SK-N-SH treated with all-trans-retinoic acid at 6 μM for 48 hours (cell line): ENCODE data around the gene CD302.

Experiments used
- ATAC-seq: fragments of 200-7000 bp; cut with Tn5 transposase; 3 replicates; pipeline ENCODE4 v1.9.1; 2020; ENCODE audit warnings: mild to moderate bottlenecking, moderate library complexity
- ARNTL ChIP-seq: fragments of 450-650 bp; formaldehyde crosslinking; IDR thresholded peaks from 2 replicates; pipeline ENCODE4 v1.5.0; 2020; ENCODE audit warnings: low read depth, mild to moderate bottlenecking, moderate library complexity, borderline replicate concordance
- BACH2 ChIP-seq: fragments of 250-450 bp; sonication (Bioruptor Pico); IDR thresholded peaks from 2 replicates; pipeline ENCODE4 v1.9.0; 2021; ENCODE audit warnings: mild to moderate bottlenecking, borderline replicate concordance
- CREB5 ChIP-seq: fragments of 250-450 bp; sonication (Bioruptor Pico); IDR thresholded peaks from 2 replicates; pipeline ENCODE4 v1.5.1; 2020; ENCODE audit warnings: low read depth, mild to moderate bottlenecking, moderate library complexity
- CSDC2 ChIP-seq: fragments of 250-450 bp; sonication (Bioruptor Pico); IDR thresholded peaks from 2 replicates; pipeline ENCODE4 v1.5.0; 2020; ENCODE audit warnings: mild to moderate bottlenecking, moderate library complexity
- ESRRG ChIP-seq: fragments of 250-450 bp; sonication (Bioruptor Pico); IDR thresholded peaks from 2 replicates; pipeline ENCODE4 v1.6.1; 2021; ENCODE audit warnings: mild to moderate bottlenecking
- GLIS3 ChIP-seq: fragments of 250-450 bp; sonication (Bioruptor Pico); IDR thresholded peaks from 2 replicates; pipeline ENCODE4 v1.5.0; 2020; ENCODE audit warnings: mild to moderate bottlenecking, moderate library complexity
- ISL1 ChIP-seq: fragments of 250-450 bp; sonication (Bioruptor Pico); IDR thresholded peaks from 2 replicates; pipeline ENCODE4 v2.1.2; 2022; ENCODE audit warnings: mild to moderate bottlenecking, moderate library complexity
- OSR1 ChIP-seq: fragments of 250-450 bp; sonication (Bioruptor Pico); IDR thresholded peaks from 2 replicates; pipeline ENCODE4 v1.8.0; 2022; ENCODE audit warnings: moderate library complexity, mild to moderate bottlenecking, inconsistent platforms
- RARB ChIP-seq: fragments of 250-450 bp; sonication (Bioruptor Pico); IDR thresholded peaks from 2 replicates; pipeline ENCODE4 v1.8.0; 2021; ENCODE audit warnings: mild to moderate bottlenecking, moderate library complexity
- TCF4 ChIP-seq: fragments of 250-450 bp; sonication (Bioruptor Pico); IDR thresholded peaks from 2 replicates; pipeline ENCODE4 v1.8.0; 2021; ENCODE audit warnings: mild to moderate bottlenecking, moderate library complexity, borderline replicate concordance
- TOX ChIP-seq: fragments of 250-450 bp; sonication (Bioruptor Pico); IDR thresholded peaks from 2 replicates; pipeline ENCODE4 v1.8.0; 2021; ENCODE audit warnings: mild to moderate bottlenecking, moderate library complexity, borderline replicate concordance
- ZC3H10 ChIP-seq: fragments of 250-450 bp; sonication (Bioruptor Pico); IDR thresholded peaks from 2 replicates; pipeline ENCODE4 v1.5.1; 2021; ENCODE audit warnings: mild to moderate bottlenecking, moderate library complexity
- ZFP3 ChIP-seq: fragments of 250-450 bp; sonication (Bioruptor Pico); IDR thresholded peaks from 2 replicates; pipeline ENCODE4 v1.5.0; 2020; ENCODE audit warnings: mild to moderate bottlenecking, moderate library complexity
- ZFP30 ChIP-seq: fragments of 450-650 bp; formaldehyde crosslinking; IDR thresholded peaks from 2 replicates; pipeline ENCODE4 v1.5.0; 2022; ENCODE audit warnings: mild to moderate bottlenecking, moderate library complexity
- ZNF565 ChIP-seq: fragments of 450-650 bp; formaldehyde crosslinking; conservative IDR thresholded peaks from 2 replicates; pipeline ENCODE4 v1.5.0; 2020; ENCODE audit warnings: low read depth, mild to moderate bottlenecking, moderate library complexity
- ZNF70 ChIP-seq: fragments of 450-650 bp; formaldehyde crosslinking; IDR thresholded peaks from 2 replicates; pipeline ENCODE4 v1.5.0; 2020; ENCODE audit warnings: mild to moderate bottlenecking, moderate library complexity
- ZNF8 ChIP-seq: fragments of 450-650 bp; formaldehyde crosslinking; IDR thresholded peaks from 2 replicates; pipeline ENCODE4 v1.5.0; 2020; ENCODE audit warnings: mild to moderate bottlenecking, moderate library complexity
- TF ChIP-seq, protein P1 (sequence below): fragments of 250-450 bp; sonication (Bioruptor Pico); IDR thresholded peaks from 2 replicates; pipeline ENCODE4 v1.8.0; 2021; ENCODE audit warnings: low read depth, mild to moderate bottlenecking, moderate library complexity, borderline replicate concordance
- TF ChIP-seq, protein P2 (sequence below): fragments of 250-450 bp; sonication (Bioruptor Pico); IDR thresholded peaks from 2 replicates; pipeline ENCODE4 v1.8.0; 2020; ENCODE audit warnings: mild to moderate bottlenecking, moderate library complexity, borderline replicate concordance

Gene CD302

GRCh38 chr2:159720676-159721075, 77.3 kb downstream of the CD302 start:
- ATAC-seq = no peak
- no peak for TF ChIP-seq ESRRG (CRISPR knock-in tag)
- no peak for TF ChIP-seq ZFP30 (CRISPR knock-in tag)
- TF ChIP-seq CSDC2 (CRISPR knock-in tag) = no peak
- TF ChIP-seq ISL1 (CRISPR knock-in tag) = no peak
- TF ChIP-seq TCF4 (CRISPR knock-in tag) = no peak
- TF ChIP-seq ZFP3 (CRISPR knock-in tag) = no peak
- no peak for TF ChIP-seq CREB5
- no peak for TF ChIP-seq OSR1 (CRISPR knock-in tag)
- TF ChIP-seq GLIS3 (CRISPR knock-in tag) = no peak
- no peak for TF ChIP-seq ZNF70 (CRISPR knock-in tag)
- TF ChIP-seq TOX (CRISPR knock-in tag) = no peak
- no peak for TF ChIP-seq ZNF565 (CRISPR knock-in tag)
- TF ChIP-seq, protein P1, sequence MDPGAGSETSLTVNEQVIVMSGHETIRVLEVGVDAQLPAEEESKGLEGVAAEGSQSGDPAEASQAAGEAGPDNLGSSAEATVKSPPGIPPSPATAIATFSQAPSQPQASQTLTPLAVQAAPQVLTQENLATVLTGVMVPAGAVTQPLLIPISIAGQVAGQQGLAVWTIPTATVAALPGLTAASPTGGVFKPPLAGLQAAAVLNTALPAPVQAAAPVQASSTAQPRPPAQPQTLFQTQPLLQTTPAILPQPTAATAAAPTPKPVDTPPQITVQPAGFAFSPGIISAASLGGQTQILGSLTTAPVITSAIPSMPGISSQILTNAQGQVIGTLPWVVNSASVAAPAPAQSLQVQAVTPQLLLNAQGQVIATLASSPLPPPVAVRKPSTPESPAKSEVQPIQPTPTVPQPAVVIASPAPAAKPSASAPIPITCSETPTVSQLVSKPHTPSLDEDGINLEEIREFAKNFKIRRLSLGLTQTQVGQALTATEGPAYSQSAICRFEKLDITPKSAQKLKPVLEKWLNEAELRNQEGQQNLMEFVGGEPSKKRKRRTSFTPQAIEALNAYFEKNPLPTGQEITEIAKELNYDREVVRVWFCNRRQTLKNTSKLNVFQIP (CRISPR knock-in tag) = no peak
- TF ChIP-seq ZNF8 (CRISPR knock-in tag) = no peak
- no peak for TF ChIP-seq ARNTL
- TF ChIP-seq, protein P2, sequence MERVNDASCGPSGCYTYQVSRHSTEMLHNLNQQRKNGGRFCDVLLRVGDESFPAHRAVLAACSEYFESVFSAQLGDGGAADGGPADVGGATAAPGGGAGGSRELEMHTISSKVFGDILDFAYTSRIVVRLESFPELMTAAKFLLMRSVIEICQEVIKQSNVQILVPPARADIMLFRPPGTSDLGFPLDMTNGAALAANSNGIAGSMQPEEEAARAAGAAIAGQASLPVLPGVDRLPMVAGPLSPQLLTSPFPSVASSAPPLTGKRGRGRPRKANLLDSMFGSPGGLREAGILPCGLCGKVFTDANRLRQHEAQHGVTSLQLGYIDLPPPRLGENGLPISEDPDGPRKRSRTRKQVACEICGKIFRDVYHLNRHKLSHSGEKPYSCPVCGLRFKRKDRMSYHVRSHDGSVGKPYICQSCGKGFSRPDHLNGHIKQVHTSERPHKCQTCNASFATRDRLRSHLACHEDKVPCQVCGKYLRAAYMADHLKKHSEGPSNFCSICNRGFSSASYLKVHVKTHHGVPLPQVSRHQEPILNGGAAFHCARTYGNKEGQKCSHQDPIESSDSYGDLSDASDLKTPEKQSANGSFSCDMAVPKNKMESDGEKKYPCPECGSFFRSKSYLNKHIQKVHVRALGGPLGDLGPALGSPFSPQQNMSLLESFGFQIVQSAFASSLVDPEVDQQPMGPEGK (CRISPR knock-in tag) = no peak
- TF ChIP-seq ZC3H10 = no peak
- TF ChIP-seq RARB (CRISPR knock-in tag) = no peak
- no peak for TF ChIP-seq BACH2
